Hematopoietic multipotent progenitor cell treated with erythropoietin and hydrocortisone succinate and interleukin-3 and kit ligand, for 17 days (in vitro differentiated cells): ENCODE data around the gene RCOR3.
"Not testable (repeated sequence)": the region's sequence is repeated elsewhere in the genome, so short reads cannot be mapped to it uniquely, and the experiment has no call there.

Experiments used
- DNase-seq: peaks from one replicate; pipeline ENCODE4 v3.0.0-alpha.2; 2015; ENCODE audit warnings: low spot score

The RCOR3 gene

DNA sequence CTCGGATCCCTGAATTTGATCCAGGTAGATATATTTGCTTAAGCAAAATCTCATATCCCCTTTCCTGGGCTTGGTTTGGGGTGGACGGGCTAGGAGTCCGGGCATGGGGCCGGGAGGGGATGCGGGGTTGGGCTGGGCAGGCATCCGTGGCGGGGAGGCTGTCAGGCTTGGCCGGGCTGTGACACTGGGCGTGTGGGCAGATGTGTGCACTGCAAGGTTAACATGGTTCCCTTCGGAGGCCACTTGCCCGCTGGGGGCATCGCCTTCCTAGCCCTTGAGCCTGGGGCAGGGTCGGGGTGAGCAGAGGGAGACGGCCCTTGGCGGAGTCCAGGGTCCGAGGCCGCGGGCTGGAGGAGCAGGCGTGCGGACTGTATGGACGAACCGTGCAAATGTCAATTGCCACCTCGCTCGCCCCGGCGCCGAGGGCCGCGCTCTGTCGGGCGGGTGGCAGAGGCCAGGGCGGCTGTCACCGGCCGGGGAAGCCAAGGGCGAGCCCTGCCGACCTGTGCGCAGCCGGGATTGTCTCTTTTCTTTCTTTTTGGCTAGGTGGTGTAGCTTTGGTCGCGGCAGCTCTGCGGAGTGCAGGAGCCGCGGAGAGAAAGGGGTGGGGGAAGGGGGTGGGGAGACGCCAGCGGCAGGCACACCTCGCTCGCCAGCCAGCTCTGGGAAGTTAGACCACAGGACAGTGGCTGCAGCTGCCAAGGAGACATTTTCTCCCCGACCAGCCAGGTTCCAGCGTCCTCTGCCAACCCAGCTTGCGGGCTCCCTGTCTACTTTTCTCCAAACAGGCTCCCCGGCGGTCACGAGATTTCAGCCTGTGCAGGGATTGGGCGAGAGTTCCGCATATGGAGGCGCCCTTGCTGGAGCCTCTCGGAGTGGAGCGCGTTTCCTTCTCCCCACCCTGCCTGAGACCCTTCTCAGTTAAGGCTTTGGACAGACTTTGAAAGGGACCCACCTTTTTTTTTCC lies 1.3 kb downstream of the RCOR3 start:
- peak; percentile 73 for DNase-seq

DNA sequence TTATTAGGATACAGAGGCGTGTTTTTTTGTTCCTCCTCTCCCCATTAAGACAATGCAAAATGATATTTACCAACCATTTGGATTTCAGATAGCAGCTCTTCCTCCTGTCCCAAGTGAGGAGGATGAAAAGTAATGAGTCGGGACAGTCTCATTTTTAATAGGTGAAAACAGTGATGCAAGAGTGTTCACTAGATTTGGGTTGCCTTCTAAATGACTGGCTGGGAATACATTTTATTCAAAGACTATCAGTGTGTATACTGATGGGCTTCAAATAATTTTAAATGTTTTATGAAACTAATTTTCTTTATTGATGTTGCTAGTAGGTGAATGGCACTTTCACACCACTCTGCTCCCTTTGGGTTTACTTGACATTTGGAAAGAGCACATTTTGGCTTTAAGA lies 2.1 kb downstream of the RCOR3 start:
- DNase-seq: no peak

DNA sequence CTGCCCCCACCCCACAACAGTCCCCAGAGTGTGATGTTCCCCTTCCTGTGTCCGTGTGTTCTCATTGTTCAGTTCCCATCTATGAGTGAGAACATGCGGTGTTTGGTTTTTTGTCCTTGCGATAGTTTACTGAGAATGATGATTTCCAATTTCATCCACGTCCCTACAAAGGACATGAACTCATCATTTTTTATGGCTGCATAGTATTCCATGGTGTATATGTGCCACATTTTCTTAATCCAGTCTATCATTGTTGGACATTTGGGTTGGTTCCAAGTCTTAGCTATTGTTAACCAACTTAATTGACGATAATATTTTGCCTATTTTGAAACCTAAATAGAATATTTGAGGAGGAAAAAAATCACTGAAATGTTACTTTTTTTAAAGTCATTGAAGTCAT lies 3.9 kb downstream of the RCOR3 start:
- not testable (repeated sequence) for DNase-seq

DNA sequence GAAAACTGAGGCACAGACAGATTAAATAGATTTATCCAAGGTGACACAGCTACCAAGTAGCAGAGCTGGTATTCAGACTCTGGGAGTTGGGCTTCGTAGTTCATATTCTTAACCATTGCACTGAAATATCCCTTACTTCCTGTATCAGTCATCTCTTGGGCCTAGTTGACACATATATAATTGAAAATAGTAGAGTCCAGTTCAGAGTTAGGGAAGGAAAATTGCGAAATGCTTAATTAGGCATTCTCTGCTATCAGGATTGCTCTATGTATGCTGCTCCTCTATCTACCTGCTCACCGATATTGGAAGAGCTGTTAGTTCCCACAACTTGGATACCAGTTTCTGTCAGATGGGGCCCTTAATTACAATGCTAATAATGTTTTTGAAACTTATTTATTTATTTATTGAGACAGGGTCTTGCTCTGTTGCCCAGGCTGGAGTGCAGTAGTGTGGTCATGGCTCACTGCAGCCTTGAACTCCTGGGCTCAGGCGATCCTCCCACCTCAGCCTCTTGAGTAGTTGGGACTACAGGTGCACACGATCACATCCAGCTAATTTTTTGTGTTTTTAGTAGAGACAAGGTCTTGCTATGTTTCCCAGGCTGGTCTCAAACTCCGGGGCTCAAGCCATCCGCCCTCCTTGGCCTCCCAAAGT lies 8.2 kb downstream of the RCOR3 start:
- DNase-seq: no peak

DNA sequence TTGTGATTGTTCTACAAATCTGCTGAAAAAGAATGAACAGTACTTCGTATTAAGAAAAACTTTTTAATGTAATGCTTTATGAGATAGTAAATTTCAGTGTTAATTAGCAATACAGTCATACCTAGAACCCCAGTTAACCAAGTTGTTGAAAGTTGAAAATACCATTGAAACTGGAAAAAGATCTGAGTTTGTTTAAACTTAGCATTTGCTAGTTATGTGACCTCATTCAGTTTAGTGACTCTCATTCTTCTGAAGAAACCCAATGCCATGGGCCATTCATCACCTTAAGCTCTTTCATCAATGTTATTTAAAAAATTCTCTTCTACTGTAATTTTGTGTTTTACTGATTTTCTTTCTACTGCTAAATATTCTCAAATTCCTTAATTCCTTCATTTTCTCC lies 20.2 kb downstream of the RCOR3 start:
- DNase-seq: no peak

DNA sequence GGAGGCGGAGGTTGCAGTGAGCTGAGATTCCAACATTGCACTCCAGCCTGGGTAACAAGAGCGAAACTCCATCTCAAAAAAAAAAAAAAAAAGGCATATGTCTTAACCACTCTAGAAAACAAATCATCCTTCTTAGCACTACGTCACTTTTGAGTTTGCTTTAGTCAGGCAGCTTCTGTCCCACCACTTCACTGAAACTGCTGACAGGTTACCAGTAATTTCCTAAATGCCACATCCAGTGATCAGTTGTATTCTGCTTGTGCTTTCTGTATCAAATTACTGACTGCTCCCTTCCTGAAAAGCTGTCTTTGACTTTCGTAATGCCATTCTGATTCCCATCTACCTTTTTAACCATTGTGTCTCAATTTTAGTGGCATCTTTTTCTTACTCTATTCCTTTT lies 21.7 kb downstream of the RCOR3 start:
- DNase-seq: no peak

DNA sequence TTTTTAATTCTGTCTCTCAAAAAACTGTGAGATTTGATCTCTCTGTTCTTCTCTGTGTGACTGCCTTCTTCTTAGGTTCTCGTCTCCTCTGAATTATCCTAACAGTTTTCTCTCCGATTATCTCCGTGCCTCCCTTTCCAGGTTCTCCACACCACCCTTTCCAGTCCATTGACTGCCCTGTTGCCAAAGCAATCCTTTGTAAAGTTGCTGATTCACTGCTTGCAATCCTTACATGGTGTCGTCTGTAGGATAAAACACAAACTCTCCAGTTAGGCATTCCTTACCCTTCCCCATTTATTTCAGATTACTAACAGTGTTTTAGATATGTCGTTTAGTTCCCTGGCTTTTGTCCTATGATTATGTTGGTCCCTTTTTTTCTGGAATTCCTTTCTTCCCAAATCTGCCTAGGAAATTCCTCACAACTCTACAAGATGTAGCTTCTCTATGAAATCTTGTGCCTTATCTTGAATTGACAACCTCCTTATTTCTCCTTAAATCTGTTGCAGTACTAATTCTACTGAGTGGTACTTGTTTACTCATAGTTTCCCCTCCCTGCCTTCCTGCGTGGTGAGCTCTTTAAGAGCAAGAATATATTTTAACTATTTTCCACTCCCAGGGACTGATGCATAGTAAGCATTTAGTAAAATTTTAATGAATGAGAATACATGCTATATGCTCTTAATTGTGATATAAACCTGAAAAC lies 22.3 kb downstream of the RCOR3 start:
- DNase-seq: no peak

DNA sequence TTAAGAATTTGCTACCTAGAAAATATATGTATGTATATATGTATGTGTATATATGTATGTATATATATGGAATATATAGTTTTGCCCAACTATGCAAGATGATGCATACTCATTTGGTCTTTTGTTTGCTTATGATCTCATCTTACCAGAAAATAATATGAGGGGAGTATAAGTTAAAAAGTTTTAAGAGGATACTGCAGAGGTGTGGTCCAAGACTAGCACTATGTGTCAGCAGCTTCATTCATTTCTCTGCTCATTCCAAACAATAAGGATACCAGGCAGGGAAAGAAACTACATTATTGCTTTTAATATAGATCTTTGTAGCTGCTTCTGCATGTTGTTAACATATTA lies 22.8 kb downstream of the RCOR3 start:
- DNase-seq: no peak

DNA sequence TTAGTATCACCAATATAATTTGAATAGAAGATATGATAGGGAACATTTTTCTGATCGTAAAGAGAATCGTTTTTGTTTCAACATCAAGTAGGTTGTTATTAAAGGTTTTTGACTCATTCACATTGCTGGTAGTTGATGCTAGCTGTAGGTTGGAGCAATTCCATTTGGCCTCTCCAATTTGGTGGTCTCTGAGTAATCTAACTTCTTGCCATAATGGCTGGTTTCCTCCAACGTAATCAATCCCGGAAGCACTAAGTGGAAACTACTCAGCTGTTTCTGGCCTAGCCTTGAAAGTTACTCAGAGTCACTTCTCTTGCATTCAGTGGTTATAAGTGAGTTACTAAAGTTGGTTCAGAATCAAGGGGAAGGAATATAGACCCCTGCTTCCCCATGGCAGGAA lies 26.0 kb downstream of the RCOR3 start:
- no peak for DNase-seq

DNA sequence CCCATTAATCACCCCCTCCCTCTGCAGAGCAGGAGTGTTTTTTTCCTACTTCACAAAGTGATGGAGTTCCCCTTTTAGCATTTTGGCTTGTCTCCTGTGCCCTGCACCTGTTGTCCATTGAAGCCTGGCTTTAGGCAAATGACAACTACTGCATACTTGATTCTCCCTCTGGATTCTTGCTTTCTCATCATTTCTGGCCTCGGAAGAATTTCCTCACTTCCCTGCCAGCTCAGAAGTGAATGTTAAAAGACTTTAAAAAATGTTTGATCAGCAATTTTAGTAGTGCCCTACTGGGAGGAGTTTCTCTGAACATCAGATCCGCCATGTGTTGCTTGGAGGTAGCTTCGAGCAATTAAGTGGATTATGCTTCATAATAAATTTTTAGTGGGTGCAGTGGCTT lies 28.1 kb downstream of the RCOR3 start:
- no peak for DNase-seq

DNA sequence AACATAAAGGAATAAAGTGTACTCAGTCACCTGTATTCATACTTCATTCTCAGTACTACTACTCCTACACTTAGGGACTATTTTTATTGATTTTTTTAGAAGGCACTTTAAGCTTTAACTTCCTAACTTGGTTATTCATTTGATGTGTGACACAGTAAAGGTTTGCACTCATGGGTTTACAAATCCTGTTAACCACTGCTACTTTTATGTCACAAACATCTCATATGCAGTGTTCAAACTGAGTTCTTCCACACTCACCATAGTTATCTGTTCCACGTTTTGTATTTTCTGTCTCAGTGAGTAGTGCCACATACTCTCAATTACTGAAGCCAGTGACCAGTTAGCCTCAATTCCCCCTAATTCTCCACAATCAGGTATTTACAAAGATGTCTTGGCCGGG lies 33.2 kb downstream of the RCOR3 start:
- no peak for DNase-seq

DNA sequence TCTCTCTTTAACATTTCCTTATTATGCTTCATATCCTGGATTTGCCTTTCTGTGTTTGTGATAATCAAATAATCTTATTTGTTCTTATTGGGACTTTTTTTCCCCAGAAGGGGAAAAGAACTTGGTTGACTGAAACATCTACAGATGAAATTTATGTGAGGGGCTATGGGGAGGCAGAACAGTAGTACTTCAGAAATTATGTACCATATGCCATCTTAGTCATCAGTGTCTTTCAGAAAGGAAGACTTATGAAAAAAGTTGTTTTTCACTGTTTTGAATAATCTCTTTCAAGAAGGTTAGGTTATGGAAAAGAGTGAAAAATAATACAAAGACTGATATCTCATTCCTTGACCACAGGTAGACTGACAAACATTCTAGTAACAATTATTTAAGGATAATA lies 37.2 kb downstream of the RCOR3 start:
- no peak for DNase-seq

DNA sequence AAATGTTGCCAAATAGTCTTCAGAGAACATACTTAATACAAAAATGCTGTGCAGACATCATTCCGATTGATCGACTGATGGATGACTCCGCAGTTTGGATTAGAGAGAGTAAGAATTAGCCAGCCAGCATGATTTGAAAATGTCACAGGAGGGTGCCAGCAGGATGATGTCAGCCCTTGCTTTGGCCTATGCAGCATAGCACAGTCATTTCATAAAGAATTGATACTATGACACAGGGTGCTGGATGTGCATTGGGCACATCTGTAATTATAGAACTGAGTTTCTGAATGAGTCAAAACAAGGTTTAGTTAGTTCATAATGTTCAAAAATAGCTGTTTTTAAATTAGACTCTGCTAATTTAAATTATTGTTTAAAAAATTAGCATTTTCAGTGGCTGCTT lies 45.9 kb downstream of the RCOR3 start:
- DNase-seq: no peak

DNA sequence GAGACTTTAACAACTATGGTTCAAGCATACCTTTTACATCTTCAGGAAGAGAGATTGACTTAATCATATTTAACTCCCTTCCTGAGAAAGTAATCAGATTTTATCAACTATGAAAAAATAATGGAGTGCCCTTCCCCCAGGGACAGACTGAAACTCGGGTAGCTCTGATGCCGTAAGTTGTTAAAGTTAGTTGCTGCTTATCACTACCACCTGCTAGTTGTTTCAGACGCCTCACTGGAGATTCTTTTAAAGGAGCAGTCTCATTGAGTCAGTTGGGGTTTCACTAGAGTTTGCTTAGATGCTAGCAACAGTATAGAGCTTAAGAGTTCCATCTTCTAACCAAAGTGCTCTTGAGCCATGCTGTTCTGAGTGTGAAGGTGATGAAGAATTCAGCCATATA lies 50.5 kb downstream of the RCOR3 start:
- DNase-seq: no peak

DNA sequence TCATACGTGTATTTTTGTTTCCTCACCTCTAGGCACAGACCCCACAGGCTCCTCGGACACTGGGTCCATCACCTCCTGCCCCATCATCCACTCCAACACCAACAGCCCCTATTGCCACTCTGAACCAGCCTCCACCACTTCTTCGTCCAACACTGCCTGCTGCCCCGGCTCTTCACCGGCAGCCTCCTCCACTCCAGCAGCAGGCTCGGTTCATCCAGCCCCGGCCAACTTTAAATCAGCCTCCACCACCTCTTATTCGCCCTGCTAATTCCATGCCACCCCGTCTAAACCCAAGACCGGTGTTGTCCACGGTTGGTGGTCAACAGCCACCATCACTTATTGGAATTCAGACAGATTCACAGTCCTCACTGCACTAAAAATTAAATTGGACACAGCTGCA lies 54.2 kb downstream of the RCOR3 start:
- DNase-seq: no peak

DNA sequence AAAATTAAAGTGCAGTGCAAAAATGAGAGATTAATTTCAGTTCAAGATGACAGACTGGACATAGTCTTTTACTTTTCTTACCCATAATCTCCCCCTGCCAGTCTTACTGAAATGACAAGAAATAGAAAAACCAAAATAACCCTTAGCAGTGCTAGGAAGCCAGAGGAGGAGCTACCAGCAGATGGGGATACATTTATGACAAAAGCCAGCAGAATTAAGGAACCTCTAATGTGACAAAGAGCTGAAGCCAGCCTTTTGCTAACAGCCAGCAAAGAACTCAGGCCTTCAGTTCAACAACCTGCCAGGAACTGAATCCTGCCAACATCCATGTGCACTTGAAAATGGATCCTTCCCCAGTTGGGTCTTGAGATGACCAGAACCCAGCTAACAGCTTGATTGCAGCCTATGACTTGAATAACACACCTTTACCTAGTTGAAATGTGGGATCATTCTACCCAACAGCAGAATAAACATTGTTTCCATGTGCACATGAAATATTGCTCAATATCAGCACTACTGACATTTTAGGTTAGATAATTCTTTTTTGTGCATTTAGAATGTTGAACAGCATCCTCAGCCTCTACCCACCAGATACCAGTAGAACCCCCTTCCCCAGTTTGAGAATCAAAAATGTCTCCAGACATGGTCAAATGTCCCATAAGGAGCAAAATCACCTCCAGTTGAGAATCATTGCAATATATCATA lies 59.6 kb downstream of the RCOR3 start:
- DNase-seq: no peak

DNA sequence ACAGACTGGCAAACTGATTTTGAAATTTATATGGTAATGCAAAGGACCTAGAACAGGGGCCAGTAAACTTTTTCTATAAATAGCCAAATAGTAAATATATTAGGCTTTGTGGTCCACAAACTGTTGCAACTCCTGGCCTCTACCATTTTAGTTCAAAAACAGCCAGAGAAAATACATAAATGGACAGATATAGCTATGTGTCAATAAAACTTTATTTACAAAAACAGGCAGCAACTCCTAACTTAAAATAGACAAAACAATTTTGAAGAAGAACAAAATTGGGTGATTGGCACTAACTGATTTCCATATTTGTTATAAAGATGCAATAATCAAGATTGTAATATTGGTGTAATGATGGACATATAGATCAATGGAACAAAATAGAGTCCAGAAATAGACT lies 60.7 kb downstream of the RCOR3 start:
- DNase-seq: no peak

DNA sequence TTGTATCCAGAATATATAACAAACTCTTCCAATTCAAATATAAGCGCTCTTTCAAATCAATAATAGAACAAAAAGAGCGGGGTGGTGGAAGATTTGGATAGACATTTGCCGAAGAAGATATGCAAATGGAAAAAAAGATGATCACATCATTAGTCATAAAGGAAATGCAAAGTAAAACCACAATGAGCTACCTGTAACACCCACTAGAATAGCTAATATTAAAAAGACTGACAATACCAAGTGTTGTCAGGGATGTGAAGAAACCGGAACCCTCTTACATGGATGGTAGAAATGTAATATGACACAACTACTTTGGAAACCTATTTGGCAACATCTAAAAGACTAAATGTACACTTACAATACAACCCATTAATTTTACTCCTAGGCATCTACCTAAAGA lies 61.8 kb downstream of the RCOR3 start:
- no peak for DNase-seq

DNA sequence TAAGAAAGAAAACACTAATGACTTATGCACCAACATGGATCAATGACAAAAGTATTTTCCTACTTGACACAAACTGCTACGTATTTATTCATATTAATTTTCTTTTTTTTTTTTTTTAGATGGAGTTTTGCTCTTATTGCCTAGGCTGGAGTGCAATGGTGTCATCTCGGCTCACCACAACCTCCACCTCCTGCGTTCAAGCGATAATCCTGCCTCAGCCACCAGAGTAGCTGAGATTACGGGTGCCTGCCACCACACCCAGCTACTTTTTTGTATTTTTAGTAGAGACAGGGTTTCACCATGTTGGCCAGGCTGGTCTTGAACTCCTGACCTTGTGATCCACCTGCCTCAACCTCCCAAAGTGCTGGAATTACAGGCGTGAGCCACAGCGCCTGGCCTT lies 62.5 kb downstream of the RCOR3 start:
- peak; percentile 35 for DNase-seq

DNA sequence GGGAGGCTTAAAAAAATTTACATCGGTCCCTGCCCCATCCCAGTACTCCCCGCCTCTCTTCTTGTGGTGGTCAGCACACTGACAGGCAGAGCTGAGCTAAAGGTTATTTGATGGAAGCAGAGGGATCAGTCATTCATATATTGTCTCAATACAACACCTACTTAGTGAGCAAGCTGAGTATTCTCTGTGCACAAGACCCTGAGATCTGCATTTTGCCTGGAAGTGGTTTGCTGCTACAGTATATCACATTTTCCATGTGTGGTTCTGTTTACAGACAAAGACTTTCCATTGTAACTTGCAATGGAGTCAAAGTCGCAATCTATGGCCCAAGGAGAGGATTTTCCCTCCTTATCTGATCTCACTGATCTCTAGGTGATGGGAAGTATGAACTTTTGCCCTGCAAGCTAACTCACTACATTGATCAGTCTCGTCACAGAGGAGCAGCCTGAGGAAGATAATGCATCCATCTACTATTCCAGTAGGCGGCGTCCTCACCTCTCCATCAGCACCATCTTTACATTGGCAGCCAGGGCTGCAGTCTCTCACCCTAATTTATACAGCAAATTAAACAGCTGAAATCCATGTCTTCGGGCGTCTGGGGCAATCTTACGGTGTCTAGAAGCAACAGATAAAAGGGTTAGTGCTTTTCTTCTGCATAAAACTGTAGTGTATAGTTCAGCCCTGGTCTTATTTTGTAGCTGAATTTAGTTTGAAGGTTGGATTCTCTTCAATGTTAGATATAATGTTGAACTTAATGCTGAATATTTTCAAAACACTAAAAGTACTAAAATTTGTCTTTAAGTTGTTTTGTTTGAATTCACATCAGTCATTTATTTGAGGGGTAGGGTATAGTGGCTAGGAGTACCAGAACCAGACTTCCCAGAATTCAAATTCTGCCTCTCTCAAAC lies 64.2 kb downstream of the RCOR3 start:
- DNase-seq: peak; percentile 63

DNA sequence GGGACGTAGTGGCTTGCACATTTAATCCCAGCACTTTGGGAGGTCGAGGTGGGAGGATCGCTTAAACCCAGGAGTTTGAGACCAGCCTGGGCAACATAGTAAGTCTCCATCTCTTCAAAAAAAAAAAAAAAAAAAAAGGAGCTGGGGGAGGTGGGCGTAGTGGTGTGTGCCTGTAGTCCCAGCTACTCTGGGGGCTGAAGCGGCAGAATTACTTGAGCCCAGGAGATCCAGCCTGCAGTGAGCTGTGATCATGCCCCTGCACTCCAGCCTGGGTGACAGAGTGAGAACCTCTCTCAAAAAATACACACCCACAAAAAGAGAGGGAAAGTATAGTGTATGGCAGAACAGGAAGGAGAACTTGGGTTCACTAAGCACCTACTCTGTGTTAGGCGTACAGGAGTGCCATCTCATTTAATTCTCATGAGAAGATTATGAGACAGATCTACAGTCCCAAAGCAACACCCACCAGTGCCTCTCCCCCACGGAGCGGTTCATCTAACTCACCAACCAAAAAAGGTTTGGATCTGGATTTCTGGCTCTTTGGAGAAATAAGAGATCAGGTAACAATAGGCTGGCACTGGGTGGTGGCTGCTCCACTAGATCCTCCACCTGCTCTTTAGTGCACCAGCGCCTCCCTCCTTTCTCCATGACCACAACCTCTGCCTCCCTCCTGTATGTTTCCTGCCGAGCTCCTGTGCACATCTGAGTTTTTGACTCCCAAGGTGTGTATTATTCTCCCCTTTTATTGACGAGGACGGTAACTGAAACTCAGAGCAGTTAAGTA lies 66.0 kb downstream of the RCOR3 start:
- DNase-seq: no peak
